Panc1 (cell line): ENCODE measurements around the gene PDLIM4.

ENCODE experiments used
- POLR2AphosphoS5 ChIP-seq: IDR thresholded peaks from 2 replicates; pipeline ENCODE4 v1.6.1; 2012; ENCODE audit warnings: mild to moderate bottlenecking, low read depth, low read length, moderate library complexity
- SIN3A ChIP-seq: IDR thresholded peaks from 2 replicates; pipeline ENCODE4 v1.6.1; 2012; ENCODE audit warnings: low read depth, mild to moderate bottlenecking, low read length, moderate library complexity, borderline replicate concordance; ENCODE audit not compliant: insufficient read depth
- TCF7L2 ChIP-seq: IDR thresholded peaks from 2 replicates; pipeline ENCODE4 v1.6.1; 2011; ENCODE audit warnings: mild to moderate bottlenecking, low read depth, low read length, inconsistent platforms
- TF ChIP-seq, protein P1 (sequence below): fragments of 450-650 bp; IDR thresholded peaks from 2 replicates; pipeline ENCODE4 v1.5.1; 2017; ENCODE audit warnings: mild to moderate bottlenecking
- TF ChIP-seq, protein P2 (sequence below), 2 experiments: IDR thresholded peaks; 2 replicates each; pipeline ENCODE4 v1.6.1; 2011 to 2012; ENCODE audit warnings: low read depth in 2 of 2, control low read depth in 1 of 2, low read length in 1 of 2, mild to moderate bottlenecking in 1 of 2, moderate library complexity in 1 of 2; ENCODE audit not compliant: insufficient read depth in 1 of 2

DNA sequence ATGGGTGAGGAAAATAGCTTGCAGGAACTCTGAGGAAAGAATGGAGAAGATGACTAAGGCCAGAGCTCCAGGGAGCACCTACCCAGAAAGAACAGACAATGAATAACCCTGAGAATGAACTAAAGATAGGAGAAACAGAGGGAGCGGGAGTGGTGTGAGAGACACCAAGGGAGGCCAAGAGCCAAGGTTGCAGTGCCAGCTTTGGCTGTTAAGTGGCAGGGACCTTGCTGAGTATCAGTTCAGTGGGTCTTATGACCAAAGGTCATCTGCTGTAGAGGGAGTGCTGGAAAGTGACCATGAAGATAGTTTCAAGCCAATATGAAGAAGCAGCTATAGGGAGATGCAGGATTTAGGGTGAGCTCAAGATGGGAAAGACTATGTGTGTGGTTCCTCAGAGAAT, 46.6 kb upstream of the PDLIM4 start:
- TF ChIP-seq, protein P1, sequence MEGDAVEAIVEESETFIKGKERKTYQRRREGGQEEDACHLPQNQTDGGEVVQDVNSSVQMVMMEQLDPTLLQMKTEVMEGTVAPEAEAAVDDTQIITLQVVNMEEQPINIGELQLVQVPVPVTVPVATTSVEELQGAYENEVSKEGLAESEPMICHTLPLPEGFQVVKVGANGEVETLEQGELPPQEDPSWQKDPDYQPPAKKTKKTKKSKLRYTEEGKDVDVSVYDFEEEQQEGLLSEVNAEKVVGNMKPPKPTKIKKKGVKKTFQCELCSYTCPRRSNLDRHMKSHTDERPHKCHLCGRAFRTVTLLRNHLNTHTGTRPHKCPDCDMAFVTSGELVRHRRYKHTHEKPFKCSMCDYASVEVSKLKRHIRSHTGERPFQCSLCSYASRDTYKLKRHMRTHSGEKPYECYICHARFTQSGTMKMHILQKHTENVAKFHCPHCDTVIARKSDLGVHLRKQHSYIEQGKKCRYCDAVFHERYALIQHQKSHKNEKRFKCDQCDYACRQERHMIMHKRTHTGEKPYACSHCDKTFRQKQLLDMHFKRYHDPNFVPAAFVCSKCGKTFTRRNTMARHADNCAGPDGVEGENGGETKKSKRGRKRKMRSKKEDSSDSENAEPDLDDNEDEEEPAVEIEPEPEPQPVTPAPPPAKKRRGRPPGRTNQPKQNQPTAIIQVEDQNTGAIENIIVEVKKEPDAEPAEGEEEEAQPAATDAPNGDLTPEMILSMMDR = no peak
- no peak for TF ChIP-seq SIN3A
- TF ChIP-seq POLR2AphosphoS5 = no peak
- TF ChIP-seq, protein P2, sequence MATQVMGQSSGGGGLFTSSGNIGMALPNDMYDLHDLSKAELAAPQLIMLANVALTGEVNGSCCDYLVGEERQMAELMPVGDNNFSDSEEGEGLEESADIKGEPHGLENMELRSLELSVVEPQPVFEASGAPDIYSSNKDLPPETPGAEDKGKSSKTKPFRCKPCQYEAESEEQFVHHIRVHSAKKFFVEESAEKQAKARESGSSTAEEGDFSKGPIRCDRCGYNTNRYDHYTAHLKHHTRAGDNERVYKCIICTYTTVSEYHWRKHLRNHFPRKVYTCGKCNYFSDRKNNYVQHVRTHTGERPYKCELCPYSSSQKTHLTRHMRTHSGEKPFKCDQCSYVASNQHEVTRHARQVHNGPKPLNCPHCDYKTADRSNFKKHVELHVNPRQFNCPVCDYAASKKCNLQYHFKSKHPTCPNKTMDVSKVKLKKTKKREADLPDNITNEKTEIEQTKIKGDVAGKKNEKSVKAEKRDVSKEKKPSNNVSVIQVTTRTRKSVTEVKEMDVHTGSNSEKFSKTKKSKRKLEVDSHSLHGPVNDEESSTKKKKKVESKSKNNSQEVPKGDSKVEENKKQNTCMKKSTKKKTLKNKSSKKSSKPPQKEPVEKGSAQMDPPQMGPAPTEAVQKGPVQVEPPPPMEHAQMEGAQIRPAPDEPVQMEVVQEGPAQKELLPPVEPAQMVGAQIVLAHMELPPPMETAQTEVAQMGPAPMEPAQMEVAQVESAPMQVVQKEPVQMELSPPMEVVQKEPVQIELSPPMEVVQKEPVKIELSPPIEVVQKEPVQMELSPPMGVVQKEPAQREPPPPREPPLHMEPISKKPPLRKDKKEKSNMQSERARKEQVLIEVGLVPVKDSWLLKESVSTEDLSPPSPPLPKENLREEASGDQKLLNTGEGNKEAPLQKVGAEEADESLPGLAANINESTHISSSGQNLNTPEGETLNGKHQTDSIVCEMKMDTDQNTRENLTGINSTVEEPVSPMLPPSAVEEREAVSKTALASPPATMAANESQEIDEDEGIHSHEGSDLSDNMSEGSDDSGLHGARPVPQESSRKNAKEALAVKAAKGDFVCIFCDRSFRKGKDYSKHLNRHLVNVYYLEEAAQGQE (IDR thresholded peaks at IDR 0.05; ENCODE audit: insufficient read depth in 1 of 2, low read depth in 2 of 2, low read length in 1 of 2) = no peak
- no peak for TF ChIP-seq TCF7L2
